Panc1 (cell line): ENCODE measurements around the gene CRY2. TPM values are rescaled to one million over a fixed set of nuclear protein-coding genes. Genes with fewer than 3 reads are reported as not detected.

ENCODE experiments used
- ATAC-seq: fragments of 200-7000 bp; cut with Tn5 transposase; 2 replicates; pipeline ENCODE4 v1.9.1; 2020; ENCODE audit warnings: mild to moderate bottlenecking, moderate library complexity
- BruUV-seq: library from RNA; stranded (reverse); fragments of 400-500 nt; replicated peaks from 2 replicates; lab custom pipeline; 2021; lab: Mats Ljungman, UMichigan
- CTCF ChIA-PET: fragments of 300-600 bp; sonication (Branson Sonifier 250); formaldehyde crosslinking; loops from one replicate; lab custom pipeline; 2022; ENCODE audit warnings: antibody characterized with exemption; lab: Charles Lee
- POLR2A ChIA-PET: fragments of 300-600 bp; sonication (Branson Sonifier 250); formaldehyde crosslinking; loops from one replicate; lab custom pipeline; 2022; ENCODE audit warnings: antibody characterized with exemption; lab: Charles Lee
- DNase-seq: peaks from one replicate; pipeline ENCODE4 v3.0.0-alpha.2; 2010; ENCODE audit warnings: low read depth, low spot score
- H3K27ac ChIP-seq: 2 replicates; pipeline ENCODE4 v1.5.1; 2011; ENCODE audit warnings: mild to moderate bottlenecking, low read length, inconsistent platforms
- H3K27me3 ChIP-seq: fragments of 200-500 bp; sonication (Bioruptor generic); 2 replicates; pipeline ENCODE4 v1.6.0; 2014; ENCODE audit warnings: low read length, inconsistent platforms; ENCODE audit not compliant: control insufficient read depth, insufficient read depth
- H3K36me3 ChIP-seq: fragments of 200-500 bp; sonication (Bioruptor generic); 2 replicates; pipeline ENCODE4 v1.5.1; 2014; ENCODE audit warnings: inconsistent platforms, mild to moderate bottlenecking, low read length, moderate library complexity; ENCODE audit not compliant: control insufficient read depth, insufficient read depth
- H3K4me1 ChIP-seq: 2 replicates; pipeline ENCODE4 v1.5.1; 2011; ENCODE audit warnings: inconsistent platforms, mild to moderate bottlenecking, low read length, moderate library complexity; ENCODE audit not compliant: control insufficient read depth, insufficient read depth
- H3K4me3 ChIP-seq, 2 experiments: 2 replicates each; pipeline ENCODE4 v1.5.1; 2011 to 2012; ENCODE audit warnings: low read depth in 2 of 2, low read length in 2 of 2, mild to moderate bottlenecking in 2 of 2, inconsistent platforms in 1 of 2, moderate library complexity in 1 of 2
- H3K9me3 ChIP-seq: fragments of 200-500 bp; sonication (Bioruptor generic); 2 replicates; pipeline ENCODE4 v1.5.1; 2014; ENCODE audit warnings: low read depth, mild to moderate bottlenecking, inconsistent platforms, low read length, moderate library complexity; ENCODE audit not compliant: control insufficient read depth, insufficient read depth
- CTCF ChIP-seq: fragments of 450-650 bp; IDR thresholded peaks from 2 replicates; pipeline ENCODE4 v1.5.1; 2017; ENCODE audit warnings: mild to moderate bottlenecking
- POLR2AphosphoS5 ChIP-seq: IDR thresholded peaks from 2 replicates; pipeline ENCODE4 v1.6.1; 2012; ENCODE audit warnings: mild to moderate bottlenecking, low read depth, low read length, moderate library complexity
- REST ChIP-seq, 2 experiments: IDR thresholded peaks; 2 replicates each; pipeline ENCODE4 v1.6.1; 2011 to 2012; ENCODE audit warnings: low read depth in 2 of 2, control low read depth in 1 of 2, low read length in 1 of 2, mild to moderate bottlenecking in 1 of 2, moderate library complexity in 1 of 2; ENCODE audit not compliant: insufficient read depth in 1 of 2
- SIN3A ChIP-seq: IDR thresholded peaks from 2 replicates; pipeline ENCODE4 v1.6.1; 2012; ENCODE audit warnings: low read depth, mild to moderate bottlenecking, low read length, moderate library complexity, borderline replicate concordance; ENCODE audit not compliant: insufficient read depth
- TCF7L2 ChIP-seq: IDR thresholded peaks from 2 replicates; pipeline ENCODE4 v1.6.1; 2011; ENCODE audit warnings: mild to moderate bottlenecking, low read depth, low read length, inconsistent platforms
- in situ Hi-C: cut with HindIII; loops from 2 replicates; pipeline ENCODE4 v1.10.0; 2016; ENCODE audit warnings: low sequenced_read_pairs, low pct_unique_long_range_greater_than_20kb
- intact Hi-C: fragments of 100-400 bp; cut with micrococcal nuclease; formaldehyde crosslinking; loops from one replicate; pipeline ENCODE4 v1.10.0; 2022; ENCODE audit not compliant: unreplicated experiment
- total RNA-seq: library from RNA; stranded (reverse); gene quantifications from one replicate; pipeline ENCODE4 v1.2.1, GENCODE V29; 2021; ENCODE audit not compliant: unreplicated experiment

The CRY2 gene
- total RNA-seq, 1 experiment from 2014 or later: 14.6 TPM

GRCh38 chr11:45913942-45914635 is 66.8 kb downstream of the CRY2 start:
- intact Hi-C loops (no loop called here), in situ Hi-C loops (no loop called here)
- DNase-seq (no peak), ATAC-seq (no peak)
- Histone ChIP-seq H3K9me3 (no peaks in the 10 kb centered on the region), H3K27ac (no peak overlapping the region), H3K4me1 (peaks cover 9% of the 10 kb centered on the region), H3K36me3 (peaks cover 9% of the 10 kb centered on the region), H3K27me3 (no peaks in the 10 kb centered on the region), H3K4me3 (no peak overlapping the region)
- POLR2A ChIA-PET: no interaction called here
- BruUV-seq: no TSS peak
- TF ChIP-seq SIN3A (no peak), CTCF (no peak), TCF7L2 (no peak), REST (IDR thresholded peaks at IDR 0.05; ENCODE audit: insufficient read depth in 1 of 2, low read depth in 2 of 2, low read length in 1 of 2) (no peak), POLR2AphosphoS5 (no peak)
- CTCF ChIA-PET: no interaction called here

GRCh38 chr11:45915446-45915845 is 68.2 kb downstream of the CRY2 start:
- intact Hi-C loops: no loop called here
- peaks cover 11% of the 10 kb centered on the region for H3K4me1 ChIP-seq
- BruUV-seq: no TSS peak
- H3K27me3 ChIP-seq: no peaks in the 10 kb centered on the region
- in situ Hi-C loops: no loop called here
- ChIA-PET POLR2A (no interaction called here), CTCF (no interaction called here)
- DNase-seq (no peak), ATAC-seq (no peak)
- no peaks in the 10 kb centered on the region for H3K9me3 ChIP-seq
- no peak overlapping the region for H3K27ac ChIP-seq
- peaks cover 9% of the 10 kb centered on the region for H3K36me3 ChIP-seq
- TF ChIP-seq SIN3A: no peak
- no peak for TF ChIP-seq TCF7L2
- no peak for TF ChIP-seq CTCF
- no peak for TF ChIP-seq POLR2AphosphoS5
- no peak for TF ChIP-seq REST (IDR thresholded peaks at IDR 0.05; ENCODE audit: insufficient read depth in 1 of 2, low read depth in 2 of 2, low read length in 1 of 2)
- no peak overlapping the region for H3K4me3 ChIP-seq
